Smooth muscle cell (in vitro differentiated cells): ENCODE results near the gene TGFBR1. TPM values are rescaled to one million over a fixed set of nuclear protein-coding genes. Genes with fewer than 3 reads are reported as not detected.
A peak's percentile ranks its signal among the peaks of the same experiment; 100 is the strongest.

Experiments
- DNase-seq: peaks from one replicate; lab custom pipeline; 2025; ENCODE audit not compliant: unreplicated experiment; lab: John Stamatoyannopoulos, UW
- H2AFZ ChIP-seq: fragments of 200-600 bp; sonication (generic); 2 replicates; pipeline ENCODE4 v1.6.0; 2016; ENCODE audit warnings: antibody characterized with exemption, low read depth, mild to moderate bottlenecking
- H3F3A ChIP-seq: fragments of 200-600 bp; sonication (generic); 2 replicates; pipeline ENCODE4 v1.6.0; 2017; ENCODE audit warnings: antibody characterized with exemption, low read depth
- H3K27ac ChIP-seq: fragments of 200-600 bp; sonication (generic); 2 replicates; pipeline ENCODE4 v1.5.1; 2016; ENCODE audit warnings: low read depth, mild to moderate bottlenecking
- H3K27me3 ChIP-seq: fragments of 200-600 bp; sonication (generic); 2 replicates; pipeline ENCODE4 v1.6.1; 2016; ENCODE audit warnings: low read depth, mild to moderate bottlenecking
- H3K36me3 ChIP-seq: fragments of 200-600 bp; sonication (generic); 2 replicates; pipeline ENCODE4 v1.5.1; 2016; ENCODE audit warnings: low read depth
- H3K4me1 ChIP-seq: fragments of 200-600 bp; sonication (generic); 2 replicates; pipeline ENCODE4 v1.5.1; 2016; ENCODE audit warnings: low read depth
- H3K4me2 ChIP-seq: fragments of 200-600 bp; sonication (generic); 2 replicates; pipeline ENCODE4 v1.6.0; 2016; ENCODE audit warnings: mild to moderate bottlenecking
- H3K4me3 ChIP-seq: fragments of 200-600 bp; sonication (generic); 2 replicates; pipeline ENCODE4 v1.5.1; 2016; ENCODE audit warnings: mild to moderate bottlenecking
- H3K79me2 ChIP-seq: fragments of 200-600 bp; sonication (generic); 2 replicates; pipeline ENCODE4 v1.6.0; 2016; ENCODE audit warnings: low read depth, mild to moderate bottlenecking
- H3K9ac ChIP-seq: fragments of 200-600 bp; sonication (generic); 2 replicates; pipeline ENCODE4 v1.6.0; 2016; ENCODE audit warnings: low read depth
- H3K9me3 ChIP-seq: fragments of 200-600 bp; sonication (generic); replicated peaks from 2 replicates; pipeline ENCODE4 v1.5.1; 2016; ENCODE audit warnings: low read depth
- H4K20me1 ChIP-seq: fragments of 200-600 bp; sonication (generic); 2 replicates; pipeline ENCODE4 v1.6.0; 2016; ENCODE audit warnings: low read depth
- CTCF ChIP-seq: fragments of 200-600 bp; sonication (generic); IDR thresholded peaks from 2 replicates; pipeline ENCODE4 v1.5.1; 2017; ENCODE audit warnings: borderline replicate concordance, mild to moderate bottlenecking, antibody characterized with exemption; ENCODE audit not compliant: insufficient read depth, poor library complexity, severe bottlenecking
- WGBS: methylation state at CpG from one replicate; pipeline ENCODE4 v1.1.7; 2016; ENCODE audit warnings: low lambda C conversion rate; 5-methylcytosine and 5-hydroxymethylcytosine counted together
- polyA plus RNA-seq: library from polyadenylated mRNA; unstranded; fragments of >200 nt; fragmentation: Nextera tagmentation; extraction: Ambion mirVana; gene quantifications from 2 replicates; pipeline ENCODE4 v1.2.1, GENCODE V29; 2016
- total RNA-seq: library from RNA; depleted of rRNA; stranded (reverse); fragments of >200 nt; gene quantifications from 2 replicates; pipeline ENCODE4 v1.2.3, GENCODE V29; 2014

Gene TGFBR1
- total and polyA plus RNA-seq, 2 experiments from 2014 or later = 87.8 to 240 TPM

GRCh38 chr9:99162759-99163364 lies 57.9 kb downstream of the TGFBR1 start:
- Histone ChIP-seq H2AFZ (no peak overlapping the region), H3K4me2 (peak overlapping the region; percentile 74), H3K4me1 (peaks cover 4% of the 10 kb centered on the region), H4K20me1 (no peaks in the 10 kb centered on the region), H3K9me3 (no peaks in the 10 kb centered on the region), H3K36me3 (no peaks in the 10 kb centered on the region), H3K4me3 (no peak overlapping the region), H3K79me2 (no peaks in the 10 kb centered on the region), H3K27me3 (no peaks in the 10 kb centered on the region), H3K27ac (no peak overlapping the region), H3F3A (no peaks in the 10 kb centered on the region), H3K9ac (no peak overlapping the region)
- 36% methylated on average over 3 of the region's 3 CpGs for WGBS
- TF ChIP-seq CTCF = peak; percentile 69
- no peak for DNase-seq

DNA sequence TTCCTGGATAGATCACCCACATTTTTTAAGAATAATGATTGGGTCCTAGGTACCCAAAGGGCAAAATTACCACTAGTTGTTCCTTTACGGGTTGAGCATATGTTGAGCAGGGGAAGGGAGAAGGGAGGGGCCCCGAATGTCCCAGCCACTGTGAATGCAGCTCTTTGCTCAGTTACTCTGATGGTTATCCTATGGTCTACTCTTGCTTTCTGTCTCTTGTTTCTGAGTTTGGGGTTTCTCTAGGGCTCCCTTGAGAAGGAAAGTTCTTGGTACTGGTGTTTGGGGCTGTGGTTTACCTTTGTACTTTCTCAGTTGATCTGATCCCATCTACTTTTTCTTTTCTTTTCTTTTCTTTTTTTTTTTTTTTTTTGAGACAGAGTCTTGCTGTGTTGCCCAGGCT lies 61.2 kb downstream of the TGFBR1 start:
- peaks cover 29% of the 10 kb centered on the region for H3K4me1 ChIP-seq
- no peak for TF ChIP-seq CTCF
- 89% methylated on average over 2 of the region's 2 CpGs for WGBS
- H3K36me3 ChIP-seq = no peaks in the 10 kb centered on the region
- no peak overlapping the region for H2AFZ ChIP-seq
- no peaks in the 10 kb centered on the region for H3F3A ChIP-seq
- no peak overlapping the region for H3K4me2 ChIP-seq
- H3K9me3 ChIP-seq = no peaks in the 10 kb centered on the region
- no peak overlapping the region for H3K9ac ChIP-seq
- H3K79me2 ChIP-seq = no peaks in the 10 kb centered on the region
- H3K4me3 ChIP-seq = no peak overlapping the region
- no peak overlapping the region for H3K27ac ChIP-seq
- no peak for DNase-seq
- no peaks in the 10 kb centered on the region for H4K20me1 ChIP-seq
- H3K27me3 ChIP-seq = no peaks in the 10 kb centered on the region

- DNase-seq = no peak
- no peak overlapping the region for H3K4me3 ChIP-seq
- peaks cover 39% of the 10 kb centered on the region for H3K4me1 ChIP-seq
- H3K9me3 ChIP-seq = no peaks in the 10 kb centered on the region
- no peaks in the 10 kb centered on the region for H3K36me3 ChIP-seq
- H4K20me1 ChIP-seq = no peaks in the 10 kb centered on the region
- no peaks in the 10 kb centered on the region for H3K27me3 ChIP-seq
- no peak overlapping the region for H2AFZ ChIP-seq
- H3K9ac ChIP-seq = no peak overlapping the region
- no peaks in the 10 kb centered on the region for H3F3A ChIP-seq
- no peak overlapping the region for H3K4me2 ChIP-seq
- H3K79me2 ChIP-seq = no peaks in the 10 kb centered on the region
- 80% methylated on average over 4 of the region's 4 CpGs for WGBS
- H3K27ac ChIP-seq = no peak overlapping the region
- TF ChIP-seq CTCF = no peak
Observed at GRCh38 chr9:99167119-99167518, 62.2 kb downstream of the TGFBR1 start.

GRCh38 chr9:99167694-99168093 lies 62.8 kb downstream of the TGFBR1 start:
- Histone ChIP-seq H3K27ac (no peak overlapping the region), H3F3A (no peaks in the 10 kb centered on the region), H3K4me1 (peaks cover 45% of the 10 kb centered on the region), H4K20me1 (no peaks in the 10 kb centered on the region), H3K4me3 (no peak overlapping the region), H3K27me3 (no peaks in the 10 kb centered on the region), H3K9ac (no peak overlapping the region), H3K79me2 (no peaks in the 10 kb centered on the region), H3K9me3 (no peaks in the 10 kb centered on the region), H3K36me3 (no peaks in the 10 kb centered on the region), H3K4me2 (no peak overlapping the region), H2AFZ (no peak overlapping the region)
- no peak for DNase-seq
- TF ChIP-seq CTCF = no peak
- WGBS = 88% methylated on average over 3 of the region's 3 CpGs
